ENCODE data around the gene PLAAT4.

- TF ChIP-seq, protein P1, sequence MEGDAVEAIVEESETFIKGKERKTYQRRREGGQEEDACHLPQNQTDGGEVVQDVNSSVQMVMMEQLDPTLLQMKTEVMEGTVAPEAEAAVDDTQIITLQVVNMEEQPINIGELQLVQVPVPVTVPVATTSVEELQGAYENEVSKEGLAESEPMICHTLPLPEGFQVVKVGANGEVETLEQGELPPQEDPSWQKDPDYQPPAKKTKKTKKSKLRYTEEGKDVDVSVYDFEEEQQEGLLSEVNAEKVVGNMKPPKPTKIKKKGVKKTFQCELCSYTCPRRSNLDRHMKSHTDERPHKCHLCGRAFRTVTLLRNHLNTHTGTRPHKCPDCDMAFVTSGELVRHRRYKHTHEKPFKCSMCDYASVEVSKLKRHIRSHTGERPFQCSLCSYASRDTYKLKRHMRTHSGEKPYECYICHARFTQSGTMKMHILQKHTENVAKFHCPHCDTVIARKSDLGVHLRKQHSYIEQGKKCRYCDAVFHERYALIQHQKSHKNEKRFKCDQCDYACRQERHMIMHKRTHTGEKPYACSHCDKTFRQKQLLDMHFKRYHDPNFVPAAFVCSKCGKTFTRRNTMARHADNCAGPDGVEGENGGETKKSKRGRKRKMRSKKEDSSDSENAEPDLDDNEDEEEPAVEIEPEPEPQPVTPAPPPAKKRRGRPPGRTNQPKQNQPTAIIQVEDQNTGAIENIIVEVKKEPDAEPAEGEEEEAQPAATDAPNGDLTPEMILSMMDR (conservative IDR thresholded peaks at IDR 0.05; ENCODE audit: low read depth in 2 of 2), result no peak
- TF ChIP-seq EZH2phosphoT487 (IDR thresholded peaks at IDR 0.05; ENCODE audit: unreplicated experiment) (no peak), POLR2AphosphoS5 (IDR thresholded peaks at IDR 0.05; ENCODE audit: low read depth) (no peak), STAT1 (IDR thresholded peaks at IDR 0.05; ENCODE audit: unreplicated experiment) (no peak), EZH2 (IDR thresholded peaks at IDR 0.05; ENCODE audit: low read depth, unreplicated experiment) (no peak), CREB1 (CRISPR knock-in tag; IDR thresholded peaks at IDR 0.05; ENCODE audit: low read depth) (no peak), NANOG (IDR thresholded peaks at IDR 0.05; ENCODE audit: borderline replicate concordance) (no peak), ZNF331 (CRISPR knock-in tag; IDR thresholded peaks at IDR 0.05; ENCODE audit: low read depth) (no peak)
- TF ChIP-seq, protein P2, sequence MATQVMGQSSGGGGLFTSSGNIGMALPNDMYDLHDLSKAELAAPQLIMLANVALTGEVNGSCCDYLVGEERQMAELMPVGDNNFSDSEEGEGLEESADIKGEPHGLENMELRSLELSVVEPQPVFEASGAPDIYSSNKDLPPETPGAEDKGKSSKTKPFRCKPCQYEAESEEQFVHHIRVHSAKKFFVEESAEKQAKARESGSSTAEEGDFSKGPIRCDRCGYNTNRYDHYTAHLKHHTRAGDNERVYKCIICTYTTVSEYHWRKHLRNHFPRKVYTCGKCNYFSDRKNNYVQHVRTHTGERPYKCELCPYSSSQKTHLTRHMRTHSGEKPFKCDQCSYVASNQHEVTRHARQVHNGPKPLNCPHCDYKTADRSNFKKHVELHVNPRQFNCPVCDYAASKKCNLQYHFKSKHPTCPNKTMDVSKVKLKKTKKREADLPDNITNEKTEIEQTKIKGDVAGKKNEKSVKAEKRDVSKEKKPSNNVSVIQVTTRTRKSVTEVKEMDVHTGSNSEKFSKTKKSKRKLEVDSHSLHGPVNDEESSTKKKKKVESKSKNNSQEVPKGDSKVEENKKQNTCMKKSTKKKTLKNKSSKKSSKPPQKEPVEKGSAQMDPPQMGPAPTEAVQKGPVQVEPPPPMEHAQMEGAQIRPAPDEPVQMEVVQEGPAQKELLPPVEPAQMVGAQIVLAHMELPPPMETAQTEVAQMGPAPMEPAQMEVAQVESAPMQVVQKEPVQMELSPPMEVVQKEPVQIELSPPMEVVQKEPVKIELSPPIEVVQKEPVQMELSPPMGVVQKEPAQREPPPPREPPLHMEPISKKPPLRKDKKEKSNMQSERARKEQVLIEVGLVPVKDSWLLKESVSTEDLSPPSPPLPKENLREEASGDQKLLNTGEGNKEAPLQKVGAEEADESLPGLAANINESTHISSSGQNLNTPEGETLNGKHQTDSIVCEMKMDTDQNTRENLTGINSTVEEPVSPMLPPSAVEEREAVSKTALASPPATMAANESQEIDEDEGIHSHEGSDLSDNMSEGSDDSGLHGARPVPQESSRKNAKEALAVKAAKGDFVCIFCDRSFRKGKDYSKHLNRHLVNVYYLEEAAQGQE (IDR thresholded peaks at IDR 0.05; ENCODE audit: unreplicated experiment), result no peak
Observed at GRCh38 chr11:63563201-63564055, 26.8 kb downstream of the PLAAT4 start, which contains the start of gene PLAAT2.
